GM12878 (cell line): ENCODE measurements around the gene MYO6. TPM values are rescaled to one million over a fixed set of nuclear protein-coding genes. Genes with fewer than 3 reads are reported as not detected.
"Not testable (repeated sequence)": the region's sequence is repeated elsewhere in the genome, so short reads cannot be mapped to it uniquely, and the experiment has no call there.

Source experiments
- ATAC-seq: fragments of 200-7000 bp; cut with Tn5 transposase; 3 replicates; pipeline ENCODE4 v1.9.1; 2020; ENCODE audit warnings: mild to moderate bottlenecking, moderate library complexity
- BruUV-seq: library from RNA; stranded (reverse); fragments of 400-500 nt; replicated peaks from 2 replicates; lab custom pipeline; 2021; lab: Mats Ljungman, UMichigan
- CTCF ChIA-PET: fragments of 300-600 bp; sonication (Branson Sonifier 250); formaldehyde crosslinking; extraction: SDS; loops from one replicate; lab custom pipeline; 2021; ENCODE audit warnings: inconsistent platforms; lab: Yijun Ruan, JAX
- POLR2A ChIA-PET: fragments of 350-600 bp; formaldehyde crosslinking; extraction: SDS; loops from one replicate; lab custom pipeline; 2021; ENCODE audit warnings: inconsistent platforms; lab: Charles Lee
- RAD21 ChIA-PET: fragments of 300-600 bp; sonication (Branson Sonifier 250); formaldehyde crosslinking; loops from one replicate; lab custom pipeline; 2023; ENCODE audit warnings: antibody characterized with exemption; ENCODE audit not compliant: unreplicated experiment; lab: Charles Lee
- SMC1A ChIA-PET: fragments of 300-600 bp; sonication (Branson Sonifier 250); formaldehyde crosslinking; loops from one replicate; lab custom pipeline; 2023; ENCODE audit not compliant: unreplicated experiment, uncharacterized antibody; lab: Charles Lee
- DNase-seq: peaks from one replicate; pipeline ENCODE4 v3.0.0-alpha.2; 2011; ENCODE audit warnings: low read depth, low spot score
- FAIRE-seq: peaks from 3 replicates; lab custom pipeline; 2011; peaks lifted over from hg19 to GRCh38; lab: Jason Lieb, UNC
- H2AFZ ChIP-seq: 2 replicates; pipeline ENCODE4 v1.6.0; 2011; ENCODE audit warnings: low read depth, low read length, control low read depth; ENCODE audit not compliant: control insufficient read depth
- H3K27ac ChIP-seq: 2 replicates; pipeline ENCODE4 v1.5.1; 2011; ENCODE audit warnings: control low read depth; ENCODE audit not compliant: control insufficient read depth, insufficient read depth
- H3K27me3 ChIP-seq, 2 experiments: replicated peaks in 1 of 2; 2 replicates each; pipeline versions ENCODE4 v1.6.0 to v1.6.1; 2011; ENCODE audit warnings: low read length in 1 of 2; ENCODE audit not compliant: control insufficient read depth in 2 of 2, insufficient read depth in 2 of 2
- H3K36me3 ChIP-seq, 2 experiments: 2 replicates each; pipeline ENCODE4 v1.5.1; 2011; ENCODE audit warnings: low read length in 1 of 2; ENCODE audit not compliant: control insufficient read depth in 2 of 2, insufficient read depth in 2 of 2
- H3K4me1 ChIP-seq: 2 replicates; pipeline ENCODE4 v1.6.1; 2011; ENCODE audit warnings: mild to moderate bottlenecking, low read length, moderate library complexity, mixed read lengths; ENCODE audit not compliant: control insufficient read depth, insufficient read depth
- H3K4me2 ChIP-seq: 2 replicates; pipeline ENCODE4 v1.6.0; 2011; ENCODE audit warnings: control low read depth; ENCODE audit not compliant: control insufficient read depth, insufficient read depth
- H3K4me3 ChIP-seq: fragments of 200-600 bp; sonication (generic); 2 replicates; pipeline ENCODE4 v1.5.1; 2016
- H3K79me2 ChIP-seq: 2 replicates; pipeline ENCODE4 v1.6.0; 2011; ENCODE audit warnings: low read length; ENCODE audit not compliant: control insufficient read depth, insufficient read depth
- H3K9ac ChIP-seq: 2 replicates; pipeline ENCODE4 v1.8.0; 2011; ENCODE audit warnings: low read length, control low read depth, mixed read lengths; ENCODE audit not compliant: control insufficient read depth, insufficient read depth
- H3K9me3 ChIP-seq: replicated peaks from 3 replicates; pipeline ENCODE4 v1.5.1; 2011; ENCODE audit warnings: mild to moderate bottlenecking, low read length; ENCODE audit not compliant: control insufficient read depth, insufficient read depth
- H4K20me1 ChIP-seq: 2 replicates; pipeline ENCODE4 v1.6.0; 2011; ENCODE audit not compliant: control insufficient read depth, insufficient read depth
- CEBPZ ChIP-seq: fragments of 150-350 bp; IDR thresholded peaks from 2 replicates; pipeline ENCODE4 v1.6.1; 2016; ENCODE audit warnings: low read depth, low read length
- HDGF ChIP-seq: fragments of 450-650 bp; IDR thresholded peaks from 2 replicates; pipeline ENCODE4 v1.6.1; 2016; ENCODE audit warnings: antibody characterized with exemption
- MLLT1 ChIP-seq: fragments of 450-650 bp; IDR thresholded peaks from 2 replicates; pipeline ENCODE4 v1.6.1; 2016; ENCODE audit warnings: mild to moderate bottlenecking
- WGBS: methylation state at CpG from one replicate; pipeline ENCODE4 v1.1.6; 2016; ENCODE audit warnings: low lambda C conversion rate; ENCODE audit not compliant: insufficient replicate concordance, insufficient coverage; ENCODE audit errors: missing lambda C conversion rate; 5-methylcytosine and 5-hydroxymethylcytosine counted together
- in situ Hi-C: fragments of 300-500 bp; cut with MboI; formaldehyde crosslinking; loops from 9 replicates; pipeline ENCODE4 v1.14.3; 2018; ENCODE audit warnings: mixed read lengths
- intact Hi-C: fragments of 100-400 bp; cut with micrococcal nuclease; formaldehyde crosslinking; loops from one replicate; pipeline ENCODE4 v1.14.2; 2022; ENCODE audit not compliant: unreplicated experiment
- polyA plus RNA-seq, 11 experiments: library from polyadenylated mRNA; depleted of rRNA in 4 of 11; unstranded in 6 of 11; stranded (reverse) in 5 of 11; fragments of >200 nt; fragmentation: Nextera tagmentation in 4 of 11; fragmentation: Illumina TruSeq in 1 of 11; extraction: Ambion mirVana in 4 of 11; extraction: Trizol in 1 of 11; gene quantifications; 1 replicate in 1 of 11; 2 replicates in 10 of 11; pipeline versions ENCODE4 v1.2.1 to v1.2.3, GENCODE V29; 2011 to 2016; ENCODE audit warnings: inconsistent platforms in 2 of 11, missing spikeins in 2 of 11, low read depth in 1 of 11
- total RNA-seq, 4 experiments: library from RNA; depleted of rRNA in 3 of 4; stranded (reverse); fragments of >200 nt in 3 of 4; fragmentation: Illumina TruSeq in 1 of 4; extraction: Trizol in 1 of 4; gene quantifications; 2 replicates each; pipeline versions ENCODE4 v1.2.1 to v1.2.3, GENCODE V29; 2013 to 2021

Gene MYO6
- total and polyA plus RNA-seq, 10 of the 15 experiments (the other 5 are each of a cell fraction or from before 2014, with no cell fraction given): 7.9 to 30.4 (median 16.8) TPM

- TF ChIP-seq MLLT1 (peak; percentile 0; the same call in 1 of the 2 replicates), HDGF (no peak), CEBPZ (no peak)
Measured at GRCh38 chr6:75748743-75749538, at the start of gene MYO6 (continued).

GRCh38 chr6:75708334-75708733 is 40.7 kb upstream of the MYO6 start:
- H2AFZ ChIP-seq, H3K79me2 ChIP-seq, H3K4me3 ChIP-seq, H3K4me2 ChIP-seq, BruUV-seq, ATAC-seq, H3K9ac ChIP-seq, intact Hi-C loops, DNase-seq, H3K9me3 ChIP-seq, FAIRE-seq, H4K20me1 ChIP-seq, RAD21 ChIA-PET, H3K27me3 ChIP-seq, H3K4me1 ChIP-seq, H3K27ac ChIP-seq, POLR2A ChIA-PET, in situ Hi-C loops: not testable (repeated sequence)
- SMC1A ChIA-PET: interaction anchor here (0.6 to 1.3 kb wide), 5 partner anchors 8 to 564 kb away, joined by 3 to 6 read pairs (median 3); no protein-coding TSS in a partner anchor
- WGBS: 96% methylated on average over 4 of the region's 4 CpGs
- CTCF ChIA-PET: interaction anchor here (3.0 kb wide), 1 partner anchor 185 kb away, joined by 13 read pairs; no protein-coding TSS in a partner anchor
- peaks cover 0 to 19% of the 10 kb centered on the region in 2 experiments; a peak in 2 of 4 replicates for H3K36me3 ChIP-seq
